Mucosa of rectum (tissue), 2 donors: ENCODE measurements around the gene OCIAD1.

Experiments used
- H3K27ac ChIP-seq, 2 donors: one replicate each; pipeline ENCODE4 v1.7.0; 2013; ENCODE audit warnings: inconsistent platforms in 2 of 2, low read depth in 2 of 2, low read length in 2 of 2
- H3K27me3 ChIP-seq, 2 donors: one replicate each; pipeline ENCODE4 v1.7.0; 2013; ENCODE audit warnings: low read length in 2 of 2; ENCODE audit not compliant: control insufficient read depth in 2 of 2, insufficient read depth in 2 of 2
- H3K36me3 ChIP-seq, 2 donors: one replicate each; pipeline ENCODE4 v1.7.0; 2013; ENCODE audit warnings: low read length in 2 of 2; ENCODE audit not compliant: control insufficient read depth in 2 of 2, insufficient read depth in 2 of 2
- H3K4me1 ChIP-seq, 2 donors: one replicate each; pipeline ENCODE4 v1.7.0; 2013; ENCODE audit warnings: low read length in 2 of 2, mild to moderate bottlenecking in 1 of 2; ENCODE audit not compliant: control insufficient read depth in 2 of 2, insufficient read depth in 2 of 2
- H3K4me3 ChIP-seq, 2 donors: one replicate each; pipeline ENCODE4 v1.7.0; 2013; ENCODE audit warnings: low read length in 2 of 2
- H3K9ac ChIP-seq, 2 donors: one replicate each; pipeline ENCODE4 v1.7.0; 2013; ENCODE audit warnings: low read length in 2 of 2, low read depth in 1 of 2, mild to moderate bottlenecking in 1 of 2
- H3K9me3 ChIP-seq, 2 donors: one replicate each; pipeline ENCODE4 v1.7.0; 2013; ENCODE audit warnings: low read length in 2 of 2; ENCODE audit not compliant: control insufficient read depth in 2 of 2
- donor health status: healthy.
- donor health status: Normal muscosa, but diverticular disease.

Gene OCIAD1

GRCh38 chr4:48830706-48831531, at the start of gene OCIAD1:
Gene OCIAD1 (plus strand): TSS chr4:48831088. CDS start chr4:48832625, 1,537 bp downstream.
- Histone ChIP-seq H3K27ac (peak within 1 kb of the TSS; percentile 96), H3K36me3 (peaks cover 12 to 14% of the 10 kb centered on the region in 2 donors)

DNA sequence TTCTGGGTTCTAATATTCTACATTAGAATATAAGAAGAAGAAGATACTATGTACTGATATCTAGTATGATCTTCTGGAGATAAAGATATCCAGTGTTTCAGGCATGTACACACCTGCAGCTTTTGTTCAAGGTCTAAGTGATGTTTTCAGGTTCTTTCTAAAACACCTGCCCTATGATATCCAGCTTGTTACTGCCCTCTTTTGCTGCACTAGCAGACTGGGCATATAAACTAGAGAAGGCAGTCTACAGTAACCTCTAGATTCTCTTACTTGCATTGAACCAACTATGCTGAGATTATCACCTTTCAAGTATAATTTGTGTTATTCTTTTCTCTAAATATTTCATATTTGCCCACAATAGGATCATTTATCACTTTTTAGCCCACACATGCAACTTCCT, 48.9 kb upstream of the OCIAD1 start:
- Histone ChIP-seq H3K9ac (no peak overlapping the region), H3K4me1 (peaks cover 3 to 25% of the 10 kb centered on the region in 2 donors), H3K4me3 (no peak overlapping the region), H3K27ac (no peak overlapping the region), H3K27me3 (no peaks in the 10 kb centered on the region), H3K9me3 (no peaks in the 10 kb centered on the region), H3K36me3 (no peaks in the 10 kb centered on the region)

More at GRCh38 chr4:48830706-48831531, at the start of gene OCIAD1:
- Histone ChIP-seq H3K9me3 (no peaks in the 10 kb centered on the region), H3K9ac (peak within 1 kb of the TSS; percentile 98), H3K4me3 (peak within 1 kb of the TSS; percentile 92 to 100), H3K27me3 (no peaks in the 10 kb centered on the region), H3K4me1 (peaks cover 4 to 8% of the 10 kb centered on the region in 2 donors)

- Histone ChIP-seq H3K27ac (no peak overlapping the region), H3K9me3 (no peaks in the 10 kb centered on the region), H3K4me3 (no peak overlapping the region), H3K9ac (no peak overlapping the region), H3K4me1 (peaks cover 0 to 14% of the 10 kb centered on the region in 2 donors), H3K36me3 (no peaks in the 10 kb centered on the region), H3K27me3 (no peaks in the 10 kb centered on the region)
These were observed 45.6 kb upstream of the OCIAD1 start for GRCh38 chr4:48785302-48785701.

DNA sequence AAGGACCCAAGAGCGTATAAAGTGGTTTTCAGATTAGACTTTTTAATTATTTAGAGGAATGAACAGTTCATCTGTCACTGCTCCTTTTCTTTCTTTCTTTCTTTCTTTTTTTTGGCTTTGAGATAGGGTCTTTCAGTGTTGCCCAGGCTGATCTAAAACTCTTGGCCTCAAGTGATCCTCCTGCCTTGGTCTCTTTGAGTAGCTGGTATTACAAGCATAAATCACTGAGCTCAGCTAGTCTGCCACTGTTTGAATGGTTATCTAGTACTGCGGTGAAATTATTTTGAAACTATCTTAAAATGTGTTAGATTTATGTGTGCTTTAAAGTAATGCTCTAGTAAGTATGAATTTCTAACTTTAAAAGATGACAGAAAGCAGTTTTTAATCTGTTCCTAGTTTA, 44.3 kb upstream of the OCIAD1 start:
- Histone ChIP-seq H3K4me3 (no peak overlapping the region), H3K9ac (no peak overlapping the region), H3K4me1 (peaks cover 0 to 7% of the 10 kb centered on the region in 2 donors), H3K27ac (no peak overlapping the region), H3K36me3 (no peaks in the 10 kb centered on the region), H3K27me3 (no peaks in the 10 kb centered on the region), H3K9me3 (no peaks in the 10 kb centered on the region)

- Histone ChIP-seq H3K27ac (no peak overlapping the region), H3K27me3 (no peaks in the 10 kb centered on the region), H3K36me3 (no peaks in the 10 kb centered on the region), H3K9me3 (no peaks in the 10 kb centered on the region), H3K4me3 (no peak overlapping the region), H3K4me1 (peaks cover 0 to 2% of the 10 kb centered on the region in 2 donors), H3K9ac (no peak overlapping the region)
These were observed 43.8 kb upstream of the OCIAD1 start for GRCh38 chr4:48787056-48787455.

GRCh38 chr4:48790561-48790960, 40.3 kb upstream of the OCIAD1 start:
- Histone ChIP-seq H3K4me3 (no peak overlapping the region), H3K9me3 (no peaks in the 10 kb centered on the region), H3K9ac (no peak overlapping the region), H3K4me1 (no peaks in the 10 kb centered on the region), H3K27ac (no peak overlapping the region), H3K36me3 (no peaks in the 10 kb centered on the region), H3K27me3 (no peaks in the 10 kb centered on the region)

DNA sequence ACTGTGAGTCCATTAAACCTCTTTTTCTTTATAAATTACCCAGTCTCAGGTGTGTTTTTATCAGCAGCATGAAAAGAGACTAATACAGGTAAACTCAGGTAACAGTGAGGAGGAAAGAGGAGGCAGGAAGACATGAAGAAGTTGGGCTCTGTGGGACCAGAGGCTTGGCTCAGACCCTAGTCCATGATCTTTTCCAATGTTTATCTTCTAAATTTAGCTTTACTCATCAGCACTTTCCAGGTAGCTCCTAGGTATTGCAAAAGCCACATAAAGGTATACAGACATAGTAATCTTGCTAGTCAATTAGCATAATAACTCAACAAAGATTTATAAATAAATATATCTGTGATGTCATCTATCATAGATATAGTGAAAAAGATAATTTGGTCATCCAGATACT, 39.6 kb upstream of the OCIAD1 start:
- no peaks in the 10 kb centered on the region for H3K4me1 ChIP-seq
- H3K36me3 ChIP-seq, result no peaks in the 10 kb centered on the region
- H3K27ac ChIP-seq, result no peak overlapping the region
- H3K27me3 ChIP-seq, result no peaks in the 10 kb centered on the region
- no peaks in the 10 kb centered on the region for H3K9me3 ChIP-seq
- no peak overlapping the region for H3K9ac ChIP-seq
- H3K4me3 ChIP-seq, result no peak overlapping the region

- Histone ChIP-seq H3K4me1 (peaks cover 0 to 5% of the 10 kb centered on the region in 2 donors), H3K27ac (no peak overlapping the region), H3K27me3 (no peaks in the 10 kb centered on the region)
These were observed 38.4 kb upstream of the OCIAD1 start for GRCh38 chr4:48792348-48793006.

GRCh38 chr4:48795108-48795507, 35.8 kb upstream of the OCIAD1 start:
- H3K4me3 ChIP-seq, result no peak overlapping the region
- no peak overlapping the region for H3K9ac ChIP-seq
- no peaks in the 10 kb centered on the region for H3K36me3 ChIP-seq
- H3K27me3 ChIP-seq, result no peaks in the 10 kb centered on the region
- no peak overlapping the region for H3K27ac ChIP-seq
- H3K9me3 ChIP-seq, result no peaks in the 10 kb centered on the region
- H3K4me1 ChIP-seq, result peaks cover 0 to 5% of the 10 kb centered on the region in 2 donors

More at GRCh38 chr4:48792348-48793006, 38.4 kb upstream of the OCIAD1 start:
- no peak overlapping the region for H3K9ac ChIP-seq
- no peaks in the 10 kb centered on the region for H3K36me3 ChIP-seq
- no peaks in the 10 kb centered on the region for H3K9me3 ChIP-seq
- H3K4me3 ChIP-seq, result no peak overlapping the region

GRCh38 chr4:48796191-48796926, 34.5 kb upstream of the OCIAD1 start:
- peak overlapping the region in 1 of 2 donors; percentile 14 for H3K27ac ChIP-seq
- H3K27me3 ChIP-seq, result no peaks in the 10 kb centered on the region
- H3K4me3 ChIP-seq, result no peak overlapping the region
- peaks cover 0 to 5% of the 10 kb centered on the region in 2 donors for H3K4me1 ChIP-seq
- no peaks in the 10 kb centered on the region for H3K9me3 ChIP-seq
- no peaks in the 10 kb centered on the region for H3K36me3 ChIP-seq
- no peak overlapping the region for H3K9ac ChIP-seq
